ENCODE results near the gene TMEM80.

GRCh38 chr11:679271-680207 lies 16.1 kb upstream of the TMEM80 start:
- no peak for TF ChIP-seq CTCF (IDR thresholded peaks at IDR 0.05)
- TF ChIP-seq POLR2A (IDR thresholded peaks at IDR 0.05) = no peak
